AG09309 (cell line): ENCODE results near the gene DDX41.

ENCODE experiments used
- DNase-seq: peaks from one replicate; pipeline ENCODE4 v3.0.0-alpha.2; 2010; ENCODE audit warnings: low read depth
- H3K4me3 ChIP-seq: 2 replicates; pipeline ENCODE4 v1.5.1; 2011; ENCODE audit warnings: mild to moderate bottlenecking, low read depth, low read length, moderate library complexity; ENCODE audit not compliant: control insufficient read depth
- CTCF ChIP-seq: IDR thresholded peaks from 2 replicates; pipeline ENCODE4 v1.5.1; 2011; ENCODE audit warnings: mild to moderate bottlenecking, low read depth, low read length, inconsistent platforms; ENCODE audit not compliant: insufficient read depth, control insufficient read depth; ENCODE audit errors: missing control alignments

DDX41 gene

GRCh38 chr5:177546258-177546741, 29.5 kb upstream of the DDX41 start:
- H3K4me3 ChIP-seq = no peak overlapping the region
- DNase-seq = peak; percentile 97
- TF ChIP-seq CTCF = peak; percentile 10

GRCh38 chr5:177545487-177546257, 28.9 kb upstream of the DDX41 start:
- TF ChIP-seq CTCF = no peak
- no peak overlapping the region for H3K4me3 ChIP-seq
- DNase-seq = peak; percentile 83

GRCh38 chr5:177542816-177543465, 26.2 kb upstream of the DDX41 start:
- DNase-seq = no peak
- no peak for TF ChIP-seq CTCF
- no peak overlapping the region for H3K4me3 ChIP-seq

GRCh38 chr5:177540438-177540837, 23.7 kb upstream of the DDX41 start:
- no peak overlapping the region for H3K4me3 ChIP-seq
- no peak for TF ChIP-seq CTCF
- DNase-seq = no peak

- peak; percentile 79 for DNase-seq
- H3K4me3 ChIP-seq = no peak overlapping the region
- no peak for TF ChIP-seq CTCF
These were observed 22.6 kb upstream of the DDX41 start for GRCh38 chr5:177539411-177539810.

- no peak overlapping the region for H3K4me3 ChIP-seq
- TF ChIP-seq CTCF = no peak
- DNase-seq = no peak
These were observed 22.1 kb upstream of the DDX41 start for GRCh38 chr5:177538876-177539275.
